ENCODE data around the gene IFNA7.
"Not testable (repeated sequence)": the region's sequence is repeated elsewhere in the genome, so short reads cannot be mapped to it uniquely, and the experiment has no call there.

IFNA7 gene

DNA sequence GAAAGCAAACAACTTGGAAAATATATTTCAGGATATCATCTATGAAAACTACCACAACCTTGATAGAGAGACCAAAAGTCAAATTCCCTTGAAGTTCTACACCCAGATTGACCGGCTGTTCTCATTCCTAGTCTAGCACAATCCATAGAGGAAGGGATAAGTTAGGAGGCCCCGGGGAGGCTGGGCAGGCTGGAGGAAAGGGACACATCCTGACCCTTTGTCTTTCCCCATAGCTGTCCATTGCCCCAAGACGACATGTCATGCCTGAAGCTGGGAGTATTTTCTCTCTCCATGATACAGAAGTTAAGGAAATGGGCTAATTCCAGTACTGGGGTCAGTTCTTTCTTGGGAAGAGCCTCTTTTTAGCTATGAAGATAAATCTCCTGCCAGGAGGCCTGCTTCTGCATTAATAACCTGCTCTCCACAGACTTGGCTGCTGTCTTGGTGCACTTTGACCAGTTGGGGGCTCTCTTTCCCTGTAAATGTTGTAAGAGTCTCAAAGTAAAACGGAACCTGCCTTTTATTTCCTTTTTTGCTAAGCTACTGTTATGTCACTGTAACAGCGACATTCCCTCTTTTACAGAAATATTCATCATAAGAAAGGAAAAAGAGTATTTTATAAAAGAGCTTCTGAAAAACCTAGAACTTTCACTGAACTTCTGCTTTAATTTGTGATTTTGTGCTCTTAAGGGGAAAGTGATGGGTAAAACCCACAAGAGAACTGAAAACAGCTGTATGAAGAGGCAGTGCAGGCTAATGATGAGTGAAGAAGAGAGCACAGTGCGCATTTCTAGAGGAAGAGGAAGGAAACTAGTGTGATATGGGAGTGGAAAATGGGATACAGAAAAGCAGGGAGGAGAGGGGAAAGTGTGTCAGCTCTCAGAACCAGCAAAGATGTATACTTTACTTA lies 6.9 kb downstream of the IFNA7 start:
- H3K27ac ChIP-seq, result not testable (repeated sequence)
- TF ChIP-seq, protein P1, sequence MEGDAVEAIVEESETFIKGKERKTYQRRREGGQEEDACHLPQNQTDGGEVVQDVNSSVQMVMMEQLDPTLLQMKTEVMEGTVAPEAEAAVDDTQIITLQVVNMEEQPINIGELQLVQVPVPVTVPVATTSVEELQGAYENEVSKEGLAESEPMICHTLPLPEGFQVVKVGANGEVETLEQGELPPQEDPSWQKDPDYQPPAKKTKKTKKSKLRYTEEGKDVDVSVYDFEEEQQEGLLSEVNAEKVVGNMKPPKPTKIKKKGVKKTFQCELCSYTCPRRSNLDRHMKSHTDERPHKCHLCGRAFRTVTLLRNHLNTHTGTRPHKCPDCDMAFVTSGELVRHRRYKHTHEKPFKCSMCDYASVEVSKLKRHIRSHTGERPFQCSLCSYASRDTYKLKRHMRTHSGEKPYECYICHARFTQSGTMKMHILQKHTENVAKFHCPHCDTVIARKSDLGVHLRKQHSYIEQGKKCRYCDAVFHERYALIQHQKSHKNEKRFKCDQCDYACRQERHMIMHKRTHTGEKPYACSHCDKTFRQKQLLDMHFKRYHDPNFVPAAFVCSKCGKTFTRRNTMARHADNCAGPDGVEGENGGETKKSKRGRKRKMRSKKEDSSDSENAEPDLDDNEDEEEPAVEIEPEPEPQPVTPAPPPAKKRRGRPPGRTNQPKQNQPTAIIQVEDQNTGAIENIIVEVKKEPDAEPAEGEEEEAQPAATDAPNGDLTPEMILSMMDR (conservative IDR thresholded peaks at IDR 0.05), result peak; percentile 82

DNA sequence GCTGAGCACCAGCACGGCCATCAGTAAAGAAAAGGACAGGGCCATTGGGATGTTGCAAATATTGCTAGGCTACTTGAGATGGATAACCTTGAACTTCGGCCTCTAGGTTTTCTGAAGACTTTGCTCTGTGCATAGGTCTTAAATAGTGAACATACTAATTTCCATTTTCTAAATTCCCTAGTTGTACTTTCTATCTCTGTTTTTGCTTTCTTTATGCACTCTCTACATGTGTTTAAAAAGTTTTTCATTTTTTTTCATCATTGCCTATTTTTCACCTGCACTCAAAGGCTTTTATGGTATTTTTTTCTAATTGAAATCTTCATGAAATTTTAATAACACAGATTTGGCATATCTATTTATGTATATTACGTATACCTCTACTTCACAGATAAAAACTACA lies 14.5 kb downstream of the IFNA7 start, which contains the start of gene IFNA4:
TSS of gene IFNA4 (minus strand) at position 101 of the 400 bp plus-strand sequence. CDS start at position 45, 56 bp downstream.
- not testable (repeated sequence) for H3K27ac ChIP-seq

DNA sequence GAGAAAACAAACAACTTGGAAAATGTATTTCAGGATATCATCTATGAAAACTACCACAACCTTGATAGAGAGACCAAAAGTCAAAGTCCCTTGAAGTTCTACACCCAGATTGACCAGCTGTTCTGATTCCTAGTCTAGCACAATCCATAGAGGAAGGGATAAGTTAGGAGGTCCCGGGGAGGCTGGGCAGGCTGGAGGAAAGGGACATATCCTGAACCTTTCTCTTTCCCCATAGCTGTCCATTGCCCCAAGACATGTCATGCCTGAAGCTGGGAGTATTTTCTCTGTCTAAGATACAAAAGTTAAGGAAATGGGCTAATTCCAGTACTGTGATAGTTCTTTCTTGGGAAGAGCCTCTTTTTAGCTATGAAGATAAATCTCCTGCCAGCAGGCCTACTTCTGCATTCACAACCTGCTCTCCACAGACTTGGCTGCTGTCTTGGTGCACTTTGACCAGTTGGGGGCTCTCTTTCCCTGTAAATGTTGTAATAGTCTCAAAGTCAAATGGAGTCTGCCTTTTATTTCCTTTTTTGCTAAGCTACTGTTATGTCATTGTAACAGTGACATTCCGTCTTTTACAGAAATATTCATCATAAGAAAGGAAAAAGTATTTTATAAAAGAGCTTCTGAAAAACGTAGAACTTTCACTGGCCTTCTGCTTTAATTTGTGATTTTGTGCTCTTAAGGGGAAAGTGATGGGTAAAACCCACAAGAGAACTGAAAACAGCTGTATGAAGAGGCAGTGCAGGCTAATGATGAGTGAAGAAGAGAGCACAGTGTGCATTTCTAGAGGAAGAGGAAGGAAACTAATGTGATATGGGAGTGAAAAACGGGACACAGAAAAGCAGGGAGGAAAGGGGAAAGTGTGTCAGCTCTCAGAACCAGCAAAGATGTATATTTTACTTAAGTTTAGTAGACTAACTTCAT lies 18.9 kb downstream of the IFNA7 start:
- TF ChIP-seq, protein P1 (conservative IDR thresholded peaks at IDR 0.05), result peak; percentile 70
- not testable (repeated sequence) for H3K27ac ChIP-seq

DNA sequence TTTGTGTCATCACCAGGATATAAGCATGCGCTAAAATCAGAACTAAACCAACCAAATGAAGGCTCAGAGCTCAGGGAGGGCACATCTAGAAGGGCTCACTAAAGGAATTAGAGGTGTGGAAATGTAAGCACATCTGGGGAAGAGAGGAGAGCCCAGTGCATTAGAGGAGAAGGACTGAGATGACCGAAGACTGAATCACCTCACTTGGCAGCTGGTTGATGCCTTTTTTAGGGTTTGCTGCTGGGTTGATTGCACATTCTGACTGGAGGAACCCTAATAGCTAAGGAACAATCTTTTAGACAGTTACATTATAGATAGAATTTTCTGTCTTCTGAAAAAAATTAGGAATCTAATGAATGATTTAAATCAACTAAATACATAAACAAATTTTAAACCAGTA lies 27.3 kb downstream of the IFNA7 start:
- no peak overlapping the region for H3K27ac ChIP-seq
- TF ChIP-seq, protein P1 (conservative IDR thresholded peaks at IDR 0.05), result no peak
- TF ChIP-seq ZFX (IDR thresholded peaks at IDR 0.05), result no peak

DNA sequence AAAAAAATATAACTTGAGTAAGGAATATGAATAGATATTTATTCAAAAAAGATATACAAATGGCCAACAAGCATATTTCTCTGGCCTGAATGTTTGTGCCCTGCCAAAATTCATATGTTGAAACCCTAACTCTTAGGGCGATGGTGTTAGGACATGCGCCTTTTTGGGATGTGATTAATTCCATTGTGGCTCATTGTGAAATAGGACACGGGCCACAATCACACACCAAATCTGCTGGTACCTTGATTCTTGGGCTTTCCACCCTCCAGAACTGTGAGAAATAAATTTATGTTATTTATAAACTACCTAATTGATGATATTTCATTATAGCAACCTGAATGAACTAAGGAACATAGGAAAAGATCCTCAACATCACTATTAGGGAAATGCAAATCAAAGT lies 29.8 kb downstream of the IFNA7 start:
- TF ChIP-seq, protein P1 (conservative IDR thresholded peaks at IDR 0.05), result no peak
- TF ChIP-seq ZFX (IDR thresholded peaks at IDR 0.05), result no peak
- H3K27ac ChIP-seq, result no peak overlapping the region

DNA sequence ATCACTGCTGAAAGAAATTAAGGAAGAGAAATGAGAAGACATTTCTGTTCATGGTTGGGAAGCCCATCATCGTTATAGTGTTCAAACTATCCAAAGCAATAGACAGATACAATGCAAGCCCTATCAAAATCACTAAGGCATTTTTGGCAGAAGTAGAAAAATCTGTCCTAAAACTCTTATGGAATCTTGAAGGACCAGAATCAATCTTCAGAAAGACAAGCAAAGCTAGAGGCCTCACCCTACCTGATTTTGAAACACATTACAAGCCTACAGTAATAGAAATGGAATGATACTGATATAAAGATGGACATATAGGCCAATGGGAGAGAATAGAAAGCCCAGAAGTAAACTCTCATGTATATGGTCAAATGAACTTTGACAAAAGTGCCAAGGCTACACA lies 30.7 kb downstream of the IFNA7 start:
- no peak overlapping the region for H3K27ac ChIP-seq
- TF ChIP-seq, protein P1 (conservative IDR thresholded peaks at IDR 0.05), result no peak
- no peak for TF ChIP-seq ZFX (IDR thresholded peaks at IDR 0.05)

DNA sequence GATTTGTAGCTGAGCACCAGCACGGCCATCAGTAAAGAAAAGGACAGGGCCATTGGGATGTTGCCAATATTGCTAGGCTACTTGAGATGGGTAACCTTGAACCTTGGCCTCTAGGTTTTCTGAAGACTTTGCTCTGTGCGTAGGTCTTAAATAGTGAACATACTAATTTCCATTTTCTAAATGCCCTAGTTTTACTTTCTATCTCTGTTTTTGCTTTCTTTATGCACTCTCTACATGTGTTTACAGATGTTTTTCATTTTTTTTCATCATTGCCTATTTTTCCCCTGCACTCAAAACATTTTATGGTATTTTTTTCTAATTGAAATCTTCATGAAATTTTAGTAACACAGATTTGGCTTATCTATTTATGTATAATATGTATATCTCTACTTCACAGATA lies 35.4 kb downstream of the IFNA7 start, which contains the start of gene IFNA21:
TSS of gene IFNA21 (minus strand) at position 101 of the 400 bp plus-strand sequence. CDS start at position 53, 48 bp downstream.
- H3K27ac ChIP-seq, result not testable (repeated sequence)

DNA sequence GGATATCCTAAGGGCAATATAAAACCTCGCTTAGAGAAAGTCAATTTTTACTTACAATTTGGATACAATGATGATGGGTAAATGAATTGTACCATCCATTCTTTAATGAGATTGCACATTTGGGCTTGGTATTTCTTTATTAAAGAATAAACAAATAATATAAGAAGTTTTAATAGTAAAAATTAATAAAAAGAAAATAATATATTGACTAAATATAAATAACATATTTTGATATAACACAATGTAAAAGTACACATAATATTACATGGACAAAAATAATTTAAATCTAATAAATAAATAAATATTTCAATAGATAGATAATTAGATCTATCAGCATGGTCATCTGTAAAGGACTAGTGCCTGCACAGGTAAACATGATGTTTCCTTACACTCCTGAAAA lies 36.5 kb downstream of the IFNA7 start:
- no peak overlapping the region for H3K27ac ChIP-seq
- TF ChIP-seq, protein P1 (conservative IDR thresholded peaks at IDR 0.05), result no peak
- TF ChIP-seq ZFX (IDR thresholded peaks at IDR 0.05), result no peak
